Measurements from ENCODE around the gene CARD9. TPM values are rescaled to one million over a fixed set of nuclear protein-coding genes. Genes with fewer than 3 reads are reported as not detected.

Gene CARD9
- total RNA-seq, 1 experiment from 2014 or later: 1.7 TPM

DNA sequence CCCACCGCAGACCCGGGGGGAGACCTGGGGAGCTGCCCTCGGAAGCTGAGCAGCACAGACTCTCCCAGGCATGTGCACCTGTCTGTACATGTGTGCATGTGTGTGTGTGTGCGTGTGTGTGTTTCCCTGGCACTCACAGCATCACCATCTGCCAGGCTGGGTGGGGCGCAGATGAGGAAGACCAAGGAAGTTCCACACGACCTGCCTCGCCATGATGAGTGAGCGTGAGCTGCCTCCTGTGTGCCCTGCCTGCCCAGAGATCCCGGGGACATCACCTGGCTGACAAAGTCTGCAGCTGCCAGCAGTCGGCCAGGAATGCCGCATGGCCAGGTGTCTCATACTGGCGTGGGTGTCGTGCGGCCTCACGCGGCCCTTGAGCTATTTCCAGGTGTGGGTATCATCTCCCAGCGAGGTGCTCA lies 50.1 kb downstream of the CARD9 start:
- CTCF ChIA-PET: no interaction called here
- intact Hi-C loops (cut with micrococcal nuclease; ENCODE audit: unreplicated experiment): no loop called here
- POLR2A ChIA-PET: no interaction called here
- Histone ChIP-seq H3K9me3 (ENCODE audit: control insufficient read depth, insufficient read depth, low read depth, low read length) (no peaks in the 10 kb centered on the region), H3K36me3 (ENCODE audit: control insufficient read depth, insufficient read depth, low read length) (no peaks in the 10 kb centered on the region; the same call in 1 of the 2 replicates), H3K4me3 (ENCODE audit: low read depth in 2 of 2, low read length in 2 of 2) (no peak overlapping the region), H3K27ac (ENCODE audit: low read length) (no peak overlapping the region), H3K4me1 (ENCODE audit: control insufficient read depth, insufficient read depth, low read length) (no peaks in the 10 kb centered on the region), H3K27me3 (ENCODE audit: control insufficient read depth, insufficient read depth, low read length) (no peaks in the 10 kb centered on the region)
- DNase-seq (ENCODE audit: low read depth, low spot score): no peak
- no peak for ATAC-seq
- BruUV-seq (replicated peaks): no TSS peak
- TF ChIP-seq SIN3A (IDR thresholded peaks at IDR 0.05; ENCODE audit: borderline replicate concordance, insufficient read depth, low read depth, low read length) (no peak), CTCF (IDR thresholded peaks at IDR 0.05) (no peak), TCF7L2 (IDR thresholded peaks at IDR 0.05; ENCODE audit: low read depth, low read length) (no peak), POLR2AphosphoS5 (IDR thresholded peaks at IDR 0.05; ENCODE audit: low read depth, low read length) (no peak), REST (IDR thresholded peaks at IDR 0.05; ENCODE audit: insufficient read depth in 1 of 2, low read depth in 2 of 2, low read length in 1 of 2) (no peak)
- in situ Hi-C loops (cut with HindIII; ENCODE audit: low pct_unique_long_range_greater_than_20kb, low sequenced_read_pairs): no loop called here

GRCh38 chr9:136322756-136323330 lies 50.6 kb downstream of the CARD9 start:
- ATAC-seq (no peak), DNase-seq (ENCODE audit: low read depth, low spot score) (no peak)
- TF ChIP-seq SIN3A (IDR thresholded peaks at IDR 0.05; ENCODE audit: borderline replicate concordance, insufficient read depth, low read depth, low read length) (no peak), CTCF (IDR thresholded peaks at IDR 0.05) (no peak), TCF7L2 (IDR thresholded peaks at IDR 0.05; ENCODE audit: low read depth, low read length) (no peak), POLR2AphosphoS5 (IDR thresholded peaks at IDR 0.05; ENCODE audit: low read depth, low read length) (no peak), REST (IDR thresholded peaks at IDR 0.05; ENCODE audit: insufficient read depth in 1 of 2, low read depth in 2 of 2, low read length in 1 of 2) (no peak)
- Histone ChIP-seq H3K27me3 (ENCODE audit: control insufficient read depth, insufficient read depth, low read length) (no peaks in the 10 kb centered on the region), H3K9me3 (ENCODE audit: control insufficient read depth, insufficient read depth, low read depth, low read length) (no peaks in the 10 kb centered on the region), H3K27ac (ENCODE audit: low read length) (no peak overlapping the region), H3K36me3 (ENCODE audit: control insufficient read depth, insufficient read depth, low read length) (no peaks in the 10 kb centered on the region; the same call in 1 of the 2 replicates), H3K4me1 (ENCODE audit: control insufficient read depth, insufficient read depth, low read length) (no peaks in the 10 kb centered on the region), H3K4me3 (ENCODE audit: low read depth in 2 of 2, low read length in 2 of 2) (no peak overlapping the region)
- POLR2A ChIA-PET: no interaction called here
- no TSS peak for BruUV-seq (replicated peaks)
- intact Hi-C loops (cut with micrococcal nuclease; ENCODE audit: unreplicated experiment): no loop called here
- CTCF ChIA-PET: no interaction called here
- in situ Hi-C loops (cut with HindIII; ENCODE audit: low pct_unique_long_range_greater_than_20kb, low sequenced_read_pairs): no loop called here
